GM20000 (cell line): ENCODE data around the gene PLEKHM3.

Source experiments
- DNase-seq: peaks from one replicate; pipeline ENCODE4 v3.0.0; 2012; ENCODE audit warnings: low spot score
- CTCF ChIP-seq: IDR thresholded peaks from 2 replicates; pipeline ENCODE4 v1.5.1; 2012; ENCODE audit warnings: mild to moderate bottlenecking, control low read depth; ENCODE audit errors: extremely low read depth, missing control alignments

PLEKHM3 gene

GRCh38 chr2:208046686-208047085 is 21.4 kb upstream of the PLEKHM3 start:
- no peak for DNase-seq
- TF ChIP-seq CTCF: no peak

- TF ChIP-seq CTCF: no peak
- DNase-seq: no peak
Observed at GRCh38 chr2:208042450-208042849, 17.1 kb upstream of the PLEKHM3 start.

- no peak for DNase-seq
- TF ChIP-seq CTCF: no peak
Observed at GRCh38 chr2:208042041-208042440, 16.7 kb upstream of the PLEKHM3 start.

GRCh38 chr2:208040199-208041171 is 15.2 kb upstream of the PLEKHM3 start:
- TF ChIP-seq CTCF: peak; percentile 92

GRCh38 chr2:208039376-208040110 is 14.2 kb upstream of the PLEKHM3 start:
- no peak for TF ChIP-seq CTCF
- DNase-seq: no peak

More at GRCh38 chr2:208040199-208041171, 15.2 kb upstream of the PLEKHM3 start:
- DNase-seq: peak; percentile 58

- no peak for TF ChIP-seq CTCF
- no peak for DNase-seq
Observed at GRCh38 chr2:208037564-208038487, 12.5 kb upstream of the PLEKHM3 start.
